AG04450 (cell line): ENCODE measurements around the gene DPEP1. TPM values are rescaled to one million over a fixed set of nuclear protein-coding genes. Genes with fewer than 3 reads are reported as not detected.
A peak's percentile ranks its signal among the peaks of the same experiment; 100 is the strongest.
"Not testable (repeated sequence)": the region's sequence is repeated elsewhere in the genome, so short reads cannot be mapped to it uniquely, and the experiment has no call there.

ENCODE experiments used
- CTCF ChIA-PET: fragments of 300-600, 350-600 bp; formaldehyde crosslinking; extraction: SDS; loops from one replicate; lab custom pipeline; 2022; ENCODE audit warnings: antibody characterized with exemption, inconsistent platforms; lab: Charles Lee
- POLR2A ChIA-PET: fragments of 350-600 bp; formaldehyde crosslinking; extraction: SDS; loops from one replicate; lab custom pipeline; 2021; ENCODE audit warnings: antibody characterized with exemption, inconsistent platforms; lab: Yijun Ruan, JAX
- DNase-seq: peaks from one replicate; pipeline ENCODE4 v3.0.0-alpha.2; 2011; ENCODE audit warnings: low read depth, low spot score
- H3K27ac ChIP-seq: one replicate; pipeline ENCODE4 v1.5.1; 2012; ENCODE audit warnings: low read depth, low read length, control low read depth
- H3K27me3 ChIP-seq: one replicate; pipeline ENCODE4 v1.6.0; 2012; ENCODE audit warnings: low read length; ENCODE audit not compliant: control insufficient read depth, insufficient read depth
- H3K4me3 ChIP-seq: 2 replicates; pipeline ENCODE4 v1.5.1; 2011; ENCODE audit warnings: mild to moderate bottlenecking, low read depth, low read length, control low read depth
- H3K9me3 ChIP-seq: 2 replicates; pipeline ENCODE4 v1.5.1; 2012; ENCODE audit warnings: low read length; ENCODE audit not compliant: control insufficient read depth, insufficient read depth
- polyA plus RNA-seq: library from polyadenylated mRNA; depleted of rRNA; stranded (reverse); fragments of >200 nt; gene quantifications from 2 replicates; pipeline ENCODE4 v1.2.3, GENCODE V29; 2011
- TF ChIP-seq, protein P1 (sequence below): IDR thresholded peaks from 2 replicates; pipeline ENCODE4 v1.5.1; 2011; ENCODE audit warnings: low read depth, low read length, control low read depth, inconsistent platforms

DPEP1 gene
- polyA plus RNA-seq, 1 experiment = not detected

DNA sequence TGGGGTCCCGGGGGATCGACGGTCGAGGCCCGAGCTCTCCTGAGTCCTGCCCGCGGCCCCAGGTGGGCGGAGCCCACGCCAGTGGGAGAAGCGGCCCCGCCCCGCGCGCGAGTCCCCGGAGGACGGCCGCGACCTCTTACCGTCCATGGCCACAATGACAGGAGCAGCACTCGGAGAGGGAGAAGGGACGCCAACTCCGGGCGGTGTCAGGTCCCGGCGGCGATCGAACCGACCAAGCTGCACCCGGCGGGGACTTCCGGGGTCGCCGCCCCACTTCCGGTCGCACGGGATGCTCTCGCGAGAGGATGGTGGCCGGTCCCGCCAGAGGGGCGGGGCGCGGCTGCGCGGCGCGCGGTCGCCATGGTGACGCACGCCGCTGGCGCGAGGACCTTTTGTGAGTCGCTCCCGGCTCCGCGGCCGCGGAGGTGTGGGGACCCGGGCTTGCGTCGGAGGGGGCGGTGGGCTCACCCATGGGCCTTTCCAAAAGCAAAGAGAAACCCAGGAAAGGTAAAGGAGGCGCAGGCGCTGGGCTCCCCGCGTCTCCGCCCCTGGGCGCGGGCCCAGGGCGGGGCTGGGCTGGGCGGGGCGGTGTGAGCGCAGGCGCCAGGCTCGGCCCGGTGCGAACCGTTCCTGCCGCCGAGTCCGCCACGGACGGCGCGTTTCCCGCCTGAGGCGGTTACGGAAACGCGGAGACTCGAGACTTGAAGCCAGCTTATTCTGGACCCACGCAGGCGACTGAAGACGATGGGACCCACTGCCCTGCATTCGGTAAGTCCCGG, 44.2 kb downstream of the DPEP1 start, which contains the start of the genes CHMP1A and SPATA33:
TSS of gene CHMP1A (minus strand) at position 267 of the 779 bp plus-strand sequence. CDS start at position 147, 120 bp downstream.
TSS of gene SPATA33 (plus strand) at position 395 of the 779 bp plus-strand sequence. CDS start at position 471, 76 bp downstream.
- peaks cover 3% of the 10 kb centered on the region; the same call in 1 of the 2 replicates for H3K9me3 ChIP-seq
- ChIA-PET POLR2A (interaction anchor here (1.0 to 1.7 kb wide), 3 partner anchors 29 to 92 kb away, joined by 3 to 8 read pairs (median 4); partner anchors contain the start of gene CDK10), CTCF (interaction anchor here (0.6 kb wide), 1 partner anchor 16 kb away, joined by 3 read pairs; no protein-coding TSS in a partner anchor)
- TF ChIP-seq, protein P1, sequence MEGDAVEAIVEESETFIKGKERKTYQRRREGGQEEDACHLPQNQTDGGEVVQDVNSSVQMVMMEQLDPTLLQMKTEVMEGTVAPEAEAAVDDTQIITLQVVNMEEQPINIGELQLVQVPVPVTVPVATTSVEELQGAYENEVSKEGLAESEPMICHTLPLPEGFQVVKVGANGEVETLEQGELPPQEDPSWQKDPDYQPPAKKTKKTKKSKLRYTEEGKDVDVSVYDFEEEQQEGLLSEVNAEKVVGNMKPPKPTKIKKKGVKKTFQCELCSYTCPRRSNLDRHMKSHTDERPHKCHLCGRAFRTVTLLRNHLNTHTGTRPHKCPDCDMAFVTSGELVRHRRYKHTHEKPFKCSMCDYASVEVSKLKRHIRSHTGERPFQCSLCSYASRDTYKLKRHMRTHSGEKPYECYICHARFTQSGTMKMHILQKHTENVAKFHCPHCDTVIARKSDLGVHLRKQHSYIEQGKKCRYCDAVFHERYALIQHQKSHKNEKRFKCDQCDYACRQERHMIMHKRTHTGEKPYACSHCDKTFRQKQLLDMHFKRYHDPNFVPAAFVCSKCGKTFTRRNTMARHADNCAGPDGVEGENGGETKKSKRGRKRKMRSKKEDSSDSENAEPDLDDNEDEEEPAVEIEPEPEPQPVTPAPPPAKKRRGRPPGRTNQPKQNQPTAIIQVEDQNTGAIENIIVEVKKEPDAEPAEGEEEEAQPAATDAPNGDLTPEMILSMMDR = no peak
- peak within 1 kb of the TSS; percentile 93 for H3K4me3 ChIP-seq
- peak within 1 kb of the TSS; percentile 47 for H3K27ac ChIP-seq
- H3K27me3 ChIP-seq = no peaks in the 10 kb centered on the region
- peak; percentile 50 for DNase-seq

DNA sequence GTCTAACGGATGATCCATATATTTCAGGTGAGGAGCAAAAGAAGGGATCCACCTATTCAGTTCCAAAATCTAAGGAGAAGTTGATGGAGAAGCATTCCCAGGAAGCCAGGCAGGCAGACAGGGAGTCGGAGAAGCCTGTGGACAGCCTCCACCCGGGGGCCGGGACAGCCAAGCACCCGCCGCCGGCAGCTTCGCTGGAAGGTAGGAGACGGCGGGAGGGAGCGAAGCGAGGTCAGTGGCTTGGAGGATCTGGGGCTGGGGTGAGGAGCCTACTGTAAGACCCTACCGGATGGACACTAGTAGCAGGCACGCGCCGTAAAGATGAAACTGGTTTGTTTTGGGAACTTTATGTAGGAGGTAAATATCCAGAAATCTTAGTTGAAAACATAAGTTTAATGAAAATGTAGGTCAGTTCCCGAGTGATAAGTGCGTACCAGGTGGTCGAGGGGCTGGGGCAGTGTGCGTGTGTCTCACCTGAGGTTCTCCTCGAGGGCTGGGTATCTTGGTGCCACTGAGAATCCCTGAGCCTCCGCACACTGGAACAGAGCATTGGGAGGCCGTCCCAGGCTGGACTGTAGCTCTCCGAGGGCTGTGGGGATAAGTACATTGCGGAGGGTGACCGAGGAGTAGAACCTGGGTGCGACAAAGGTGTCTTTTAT, 44.9 kb downstream of the DPEP1 start:
- POLR2A ChIA-PET = interaction anchor here (1.0 to 1.7 kb wide), 2 partner anchors 42 to 93 kb away, joined by 3 to 4 read pairs; no protein-coding TSS in a partner anchor
- CTCF ChIA-PET = interaction anchor here (1.1 kb wide), 1 partner anchor 12 kb away, joined by 3 read pairs; no protein-coding TSS in a partner anchor
- Histone ChIP-seq H3K27me3 (no peaks in the 10 kb centered on the region), H3K27ac (peak overlapping the region; percentile 47), H3K4me3 (peak overlapping the region; percentile 93), H3K9me3 (peaks cover 3% of the 10 kb centered on the region; the same call in 1 of the 2 replicates)
- TF ChIP-seq, protein P1 = no peak
- no peak for DNase-seq

DNA sequence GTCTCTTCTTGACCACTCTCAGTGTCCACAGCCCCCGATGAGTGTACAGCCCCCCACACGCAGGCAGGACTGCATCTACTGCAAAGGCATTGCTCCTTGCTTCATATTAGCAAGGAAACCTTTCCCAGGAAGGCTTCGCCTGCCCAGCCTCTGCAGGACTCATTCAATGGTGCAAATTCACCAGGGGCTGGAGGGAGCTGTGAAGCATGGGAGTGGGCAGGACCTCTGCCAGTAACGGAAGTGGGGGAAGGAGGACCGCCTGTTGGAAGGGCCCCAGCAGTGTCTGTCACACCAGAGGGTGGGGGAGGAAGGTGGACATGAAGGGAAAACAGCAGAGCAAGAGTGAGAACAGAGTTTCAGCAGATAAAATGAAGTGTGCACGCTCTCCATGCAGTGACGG, 46.7 kb downstream of the DPEP1 start:
- H3K27ac ChIP-seq = no peak overlapping the region
- CTCF ChIA-PET = no interaction called here
- DNase-seq = no peak
- H3K27me3 ChIP-seq = no peaks in the 10 kb centered on the region
- POLR2A ChIA-PET = no interaction called here
- no peak overlapping the region for H3K4me3 ChIP-seq
- peaks cover 3% of the 10 kb centered on the region; the same call in 1 of the 2 replicates for H3K9me3 ChIP-seq
- TF ChIP-seq, protein P1 = no peak

DNA sequence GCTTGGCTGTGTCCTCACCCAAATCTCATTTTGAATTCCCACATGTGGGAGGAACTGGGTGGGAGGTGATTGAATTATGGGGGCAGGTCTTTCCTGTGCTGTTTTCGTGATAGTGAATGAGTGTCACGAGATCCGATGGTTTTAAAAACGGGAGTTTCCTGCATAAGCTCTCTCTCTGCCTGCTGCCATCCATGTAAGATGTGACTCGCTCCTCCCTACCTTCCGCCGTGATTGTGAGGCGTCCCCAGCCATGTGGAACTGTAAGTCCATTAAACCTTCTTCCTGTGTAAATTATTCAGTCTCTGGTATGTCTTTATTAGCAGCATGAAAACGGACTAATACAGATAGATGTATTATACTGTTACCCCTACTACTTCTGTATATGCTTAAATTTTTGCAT, 47.8 kb downstream of the DPEP1 start:
- Histone ChIP-seq H3K27me3 (no peaks in the 10 kb centered on the region), H3K4me3 (no peak overlapping the region), H3K27ac (no peak overlapping the region), H3K9me3 (peaks cover 3% of the 10 kb centered on the region; the same call in 1 of the 2 replicates)
- TF ChIP-seq, protein P1 = no peak
- no peak for DNase-seq
- ChIA-PET CTCF (no interaction called here), POLR2A (no interaction called here)

DNA sequence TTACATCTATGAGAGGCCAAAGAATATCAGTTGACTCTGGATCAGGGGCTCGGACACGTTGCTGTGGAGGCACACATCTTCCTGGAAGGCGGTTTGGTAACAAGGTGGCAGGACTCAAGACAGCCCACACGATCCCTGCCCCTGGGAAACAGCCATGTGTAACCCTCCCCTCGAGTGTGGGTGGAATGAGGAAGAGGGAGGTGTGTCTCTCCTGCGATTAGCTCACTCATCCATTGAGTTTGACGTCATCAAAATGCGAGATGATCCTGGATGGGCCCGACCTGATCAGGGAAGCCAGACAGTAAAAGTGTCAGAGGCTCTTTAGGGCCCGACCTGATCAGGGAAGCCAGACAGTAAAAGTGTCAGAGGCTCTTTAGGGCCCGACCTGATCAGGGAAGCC, 50.8 kb downstream of the DPEP1 start:
- H3K4me3 ChIP-seq, H3K27ac ChIP-seq, H3K27me3 ChIP-seq, DNase-seq, H3K9me3 ChIP-seq, CTCF ChIA-PET: not testable (repeated sequence)
- POLR2A ChIA-PET = interaction anchor here (0.6 kb wide), 1 partner anchor 20 kb away, joined by 4 read pairs; no protein-coding TSS in a partner anchor
